Type B pancreatic cell (in vitro differentiated cells): ENCODE measurements around the gene TEAD2. TPM values are rescaled to one million over a fixed set of nuclear protein-coding genes. Genes with fewer than 3 reads are reported as not detected.
"Not testable (repeated sequence)": the region's sequence is repeated elsewhere in the genome, so short reads cannot be mapped to it uniquely, and the experiment has no call there.

Experiments
- DNase-seq: peaks from one replicate; pipeline ENCODE4 v3.0.0; 2021; ENCODE audit warnings: mixed read lengths; ENCODE audit not compliant: unreplicated experiment; ENCODE audit errors: extremely low spot score
- H3K27ac Mint-ChIP-seq: 2 replicates; pipeline ENCODE4 v1.8.0; 2021; ENCODE audit warnings: mild to moderate bottlenecking, mixed read lengths
- H3K27me3 Mint-ChIP-seq: 2 replicates; pipeline ENCODE4 v1.8.0; 2021; ENCODE audit warnings: mixed read lengths
- H3K36me3 Mint-ChIP-seq: 2 replicates; pipeline ENCODE4 v1.8.0; 2021; ENCODE audit warnings: mixed read lengths
- H3K4me1 Mint-ChIP-seq: one replicate; pipeline ENCODE4 v1.8.0; 2021; ENCODE audit warnings: mixed read lengths; ENCODE audit not compliant: unreplicated experiment
- H3K4me3 Mint-ChIP-seq: 2 replicates; pipeline ENCODE4 v1.8.0; 2021; ENCODE audit warnings: mild to moderate bottlenecking, mixed read lengths
- H3K9me3 Mint-ChIP-seq: 2 replicates; pipeline ENCODE4 v1.8.0; 2021; ENCODE audit warnings: mixed read lengths
- total RNA-seq: library from RNA; stranded (reverse); gene quantifications from 2 replicates; pipeline ENCODE4 v1.2.1, GENCODE V29; 2021; ENCODE audit warnings: low replicate concordance
- TF ChIP-seq, protein P1 (sequence below): fragments of 200-600 bp; sonication (generic); conservative IDR thresholded peaks from 2 replicates; pipeline ENCODE4 v1.5.0; 2021; ENCODE audit warnings: antibody characterized with exemption, mild to moderate bottlenecking

Gene TEAD2
- total RNA-seq, 1 donor from 2014 or later: 116 TPM

DNA sequence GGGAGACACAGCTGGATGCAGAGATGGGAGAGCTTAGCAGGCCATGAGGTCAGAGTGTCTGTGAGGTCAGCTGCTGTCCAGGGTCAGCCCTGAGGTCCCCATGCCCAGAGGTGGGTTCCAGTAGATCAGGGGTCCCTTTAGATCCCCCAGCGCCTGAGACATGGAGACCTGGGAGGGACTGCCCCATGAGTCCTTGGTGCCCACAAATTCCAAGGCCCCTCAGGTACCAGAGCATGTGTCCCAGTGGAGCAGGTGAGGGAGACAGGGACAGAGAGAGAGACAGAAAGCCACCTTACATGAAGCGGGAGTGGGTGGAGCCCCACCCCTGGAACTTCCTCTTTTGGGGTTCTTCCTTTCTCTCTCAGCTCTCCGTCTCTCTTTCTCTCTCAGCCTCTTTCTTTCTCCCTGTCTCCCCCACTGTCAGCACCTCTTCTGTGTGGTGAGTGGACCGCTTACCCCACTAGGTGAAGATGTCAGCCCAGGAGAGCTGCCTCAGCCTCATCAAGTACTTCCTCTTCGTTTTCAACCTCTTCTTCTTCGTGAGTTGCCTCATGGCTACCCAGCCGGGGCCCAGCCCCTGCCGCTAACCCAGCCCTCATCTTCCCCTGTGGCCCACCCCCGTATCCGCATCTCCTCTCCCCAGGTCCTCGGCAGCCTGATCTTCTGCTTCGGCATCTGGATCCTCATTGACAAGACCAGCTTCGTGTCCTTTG lies 27.0 kb downstream of the TEAD2 start, which contains the start of gene CD37:
TSS of gene CD37 (plus strand) at position 336 of the 713 bp plus-strand sequence. CDS start at position 471, 135 bp downstream.
- Mint-ChIP-seq H3K36me3 (peaks cover 8% of the 10 kb centered on the region), H3K27me3 (peaks cover 10% of the 10 kb centered on the region), H3K4me3 (no peak within 1 kb of the TSS), H3K9me3 (no peaks in the 10 kb centered on the region), H3K4me1 (peaks cover 16% of the 10 kb centered on the region), H3K27ac (no peak within 1 kb of the TSS)
- TF ChIP-seq, protein P1, sequence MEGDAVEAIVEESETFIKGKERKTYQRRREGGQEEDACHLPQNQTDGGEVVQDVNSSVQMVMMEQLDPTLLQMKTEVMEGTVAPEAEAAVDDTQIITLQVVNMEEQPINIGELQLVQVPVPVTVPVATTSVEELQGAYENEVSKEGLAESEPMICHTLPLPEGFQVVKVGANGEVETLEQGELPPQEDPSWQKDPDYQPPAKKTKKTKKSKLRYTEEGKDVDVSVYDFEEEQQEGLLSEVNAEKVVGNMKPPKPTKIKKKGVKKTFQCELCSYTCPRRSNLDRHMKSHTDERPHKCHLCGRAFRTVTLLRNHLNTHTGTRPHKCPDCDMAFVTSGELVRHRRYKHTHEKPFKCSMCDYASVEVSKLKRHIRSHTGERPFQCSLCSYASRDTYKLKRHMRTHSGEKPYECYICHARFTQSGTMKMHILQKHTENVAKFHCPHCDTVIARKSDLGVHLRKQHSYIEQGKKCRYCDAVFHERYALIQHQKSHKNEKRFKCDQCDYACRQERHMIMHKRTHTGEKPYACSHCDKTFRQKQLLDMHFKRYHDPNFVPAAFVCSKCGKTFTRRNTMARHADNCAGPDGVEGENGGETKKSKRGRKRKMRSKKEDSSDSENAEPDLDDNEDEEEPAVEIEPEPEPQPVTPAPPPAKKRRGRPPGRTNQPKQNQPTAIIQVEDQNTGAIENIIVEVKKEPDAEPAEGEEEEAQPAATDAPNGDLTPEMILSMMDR: no peak
- DNase-seq: no peak

DNA sequence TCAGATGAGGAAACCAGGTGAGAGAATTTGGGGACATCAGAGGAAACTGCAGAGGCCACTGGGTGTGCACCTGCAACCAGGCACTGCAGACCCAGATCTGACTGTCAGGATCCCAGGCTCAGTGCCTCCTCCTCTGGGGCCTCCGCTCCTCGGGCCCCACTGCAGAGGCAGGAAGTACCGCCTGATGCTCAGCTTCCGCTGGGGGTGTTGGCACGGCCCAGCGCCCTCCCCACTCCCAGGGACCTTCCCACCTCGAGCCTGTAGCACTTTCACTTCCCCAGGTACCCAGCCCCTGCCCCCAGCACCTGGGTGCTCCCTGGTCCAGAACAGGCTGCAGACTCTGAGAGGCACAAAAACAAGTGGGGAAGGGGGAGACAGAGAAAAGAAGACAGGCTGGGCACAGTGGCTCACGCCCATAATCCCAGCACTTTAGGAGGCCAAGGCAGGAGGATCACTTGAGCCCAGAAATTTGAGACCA lies 28.4 kb downstream of the TEAD2 start:
- Mint-ChIP-seq H3K4me3 (no peak overlapping the region), H3K4me1 (peaks cover 12% of the 10 kb centered on the region), H3K27ac (no peak overlapping the region), H3K9me3 (no peaks in the 10 kb centered on the region), H3K36me3 (peaks cover 8% of the 10 kb centered on the region), H3K27me3 (peaks cover 7% of the 10 kb centered on the region)
- TF ChIP-seq, protein P1: no peak
- DNase-seq: no peak

DNA sequence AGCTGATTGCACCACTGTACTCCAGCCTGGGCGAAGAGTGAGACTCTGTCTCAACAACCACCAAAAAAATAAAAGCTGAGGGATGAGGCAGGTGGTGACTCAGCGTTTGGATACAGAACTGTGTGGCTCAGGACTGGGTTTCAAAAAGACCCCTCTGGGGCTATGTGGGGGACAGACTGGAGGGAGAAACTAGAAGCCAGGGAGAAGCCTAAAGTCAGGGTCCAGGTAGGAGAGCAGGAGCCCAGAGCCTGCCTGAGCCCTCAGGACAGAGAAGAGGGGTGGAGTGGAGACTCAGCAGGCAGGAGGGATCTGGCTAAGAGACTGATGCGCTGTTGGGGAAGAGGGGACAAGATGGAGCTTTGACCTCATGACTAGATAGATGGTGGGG lies 28.8 kb downstream of the TEAD2 start:
- Mint-ChIP-seq H3K9me3 (no peaks in the 10 kb centered on the region), H3K4me3 (no peak overlapping the region), H3K4me1 (peaks cover 7% of the 10 kb centered on the region), H3K36me3 (peaks cover 6% of the 10 kb centered on the region), H3K27me3 (peaks cover 3% of the 10 kb centered on the region), H3K27ac (no peak overlapping the region)
- DNase-seq: no peak
- TF ChIP-seq, protein P1: no peak

DNA sequence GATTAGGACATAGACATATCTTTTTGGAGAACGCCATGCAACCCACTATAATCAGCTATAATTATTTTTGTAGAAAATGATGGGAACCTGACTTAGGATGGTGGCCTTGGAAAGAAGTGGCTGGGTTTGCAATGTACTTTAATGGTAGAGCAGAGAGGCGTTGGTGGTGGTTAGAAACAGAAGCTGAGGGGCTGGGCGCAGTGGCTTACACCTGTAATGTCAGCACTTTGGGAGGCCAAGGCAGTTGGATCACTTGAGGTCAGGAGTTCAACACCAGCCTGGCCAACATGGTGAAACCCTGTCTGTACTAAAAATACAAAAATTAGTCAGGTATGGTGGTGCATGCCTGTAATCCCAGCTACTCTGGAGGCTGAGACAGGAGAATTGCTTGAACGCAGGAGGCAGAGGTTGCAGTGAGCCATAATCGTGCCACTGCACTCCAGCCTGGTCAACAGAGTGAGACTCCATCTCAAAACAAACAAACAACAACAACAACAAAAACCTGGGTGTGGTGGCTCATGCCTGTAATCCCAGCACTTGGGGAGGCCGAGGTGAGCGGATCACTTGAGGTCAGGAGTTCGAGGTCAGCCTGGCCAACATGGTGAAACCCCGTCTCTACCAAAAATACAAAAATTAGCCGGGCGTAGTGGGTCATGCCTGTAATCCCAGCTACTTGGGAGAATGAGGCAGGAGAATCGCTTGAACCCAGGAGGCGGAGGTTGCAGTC lies 29.4 kb downstream of the TEAD2 start:
- H3K9me3 Mint-ChIP-seq, DNase-seq, H3K27ac Mint-ChIP-seq, H3K4me3 Mint-ChIP-seq, H3K4me1 Mint-ChIP-seq, H3K27me3 Mint-ChIP-seq: not testable (repeated sequence)
- H3K36me3 Mint-ChIP-seq: peaks cover 11% of the 10 kb centered on the region

DNA sequence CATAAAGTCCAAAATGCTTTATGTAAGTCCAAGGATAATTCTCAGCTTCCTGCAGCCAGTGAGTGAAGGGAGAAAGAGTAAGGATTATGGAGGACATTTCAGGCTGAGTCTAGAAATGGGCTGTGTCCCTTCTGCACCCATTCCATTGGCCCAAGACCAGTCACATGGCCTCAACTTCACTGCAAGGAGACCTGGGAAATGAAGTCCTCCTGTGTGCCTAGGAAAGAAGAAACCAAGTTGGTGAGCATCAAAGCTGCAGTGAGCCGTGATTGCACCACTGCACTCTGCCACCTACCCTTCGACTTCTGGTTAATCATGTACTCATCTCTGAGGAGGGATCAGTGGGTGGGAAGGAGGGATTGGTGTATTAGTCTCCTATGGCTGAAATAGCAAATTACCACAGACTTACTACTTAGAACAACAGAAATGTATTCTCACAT lies 30.6 kb downstream of the TEAD2 start:
- Mint-ChIP-seq H3K36me3 (peaks cover 17% of the 10 kb centered on the region), H3K9me3 (no peaks in the 10 kb centered on the region), H3K4me1 (peaks cover 10% of the 10 kb centered on the region), H3K27me3 (no peaks in the 10 kb centered on the region), H3K27ac (no peak overlapping the region), H3K4me3 (peak overlapping the region; percentile 41)
- TF ChIP-seq, protein P1: no peak
- no peak for DNase-seq

DNA sequence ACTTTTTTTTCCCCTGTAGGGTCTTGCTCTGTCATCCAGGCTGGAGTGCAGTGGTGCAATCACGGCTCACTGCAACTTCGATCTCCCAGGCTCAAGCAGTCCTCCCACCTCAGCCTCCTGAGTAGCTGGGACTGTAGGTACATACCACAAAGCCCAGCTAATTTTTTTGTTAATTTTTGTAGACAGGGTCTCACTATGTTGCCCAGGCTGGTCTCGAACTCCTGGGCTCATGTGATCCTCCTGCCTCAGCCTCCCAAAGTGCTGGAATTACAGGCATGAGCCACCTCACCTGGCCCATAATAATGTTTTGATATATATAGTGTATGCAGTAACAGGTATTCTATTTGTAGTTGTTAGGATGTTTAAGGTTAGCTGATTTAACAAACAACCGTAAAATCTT lies 31.0 kb downstream of the TEAD2 start:
- not testable (repeated sequence) for DNase-seq, H3K27me3 Mint-ChIP-seq, H3K27ac Mint-ChIP-seq, H3K9me3 Mint-ChIP-seq
- peaks cover 10% of the 10 kb centered on the region for H3K4me1 Mint-ChIP-seq
- peak overlapping the region; percentile 41 for H3K4me3 Mint-ChIP-seq
- peaks cover 17% of the 10 kb centered on the region for H3K36me3 Mint-ChIP-seq
